GM12872 (cell line): ENCODE data around the gene IP6K1.

Experiments
- TF ChIP-seq, protein P1 (sequence below): IDR thresholded peaks from 3 replicates; pipeline ENCODE4 v1.5.1; 2011; ENCODE audit warnings: low read depth, mild to moderate bottlenecking, low read length, moderate library complexity; ENCODE audit not compliant: insufficient read depth

Gene IP6K1

DNA sequence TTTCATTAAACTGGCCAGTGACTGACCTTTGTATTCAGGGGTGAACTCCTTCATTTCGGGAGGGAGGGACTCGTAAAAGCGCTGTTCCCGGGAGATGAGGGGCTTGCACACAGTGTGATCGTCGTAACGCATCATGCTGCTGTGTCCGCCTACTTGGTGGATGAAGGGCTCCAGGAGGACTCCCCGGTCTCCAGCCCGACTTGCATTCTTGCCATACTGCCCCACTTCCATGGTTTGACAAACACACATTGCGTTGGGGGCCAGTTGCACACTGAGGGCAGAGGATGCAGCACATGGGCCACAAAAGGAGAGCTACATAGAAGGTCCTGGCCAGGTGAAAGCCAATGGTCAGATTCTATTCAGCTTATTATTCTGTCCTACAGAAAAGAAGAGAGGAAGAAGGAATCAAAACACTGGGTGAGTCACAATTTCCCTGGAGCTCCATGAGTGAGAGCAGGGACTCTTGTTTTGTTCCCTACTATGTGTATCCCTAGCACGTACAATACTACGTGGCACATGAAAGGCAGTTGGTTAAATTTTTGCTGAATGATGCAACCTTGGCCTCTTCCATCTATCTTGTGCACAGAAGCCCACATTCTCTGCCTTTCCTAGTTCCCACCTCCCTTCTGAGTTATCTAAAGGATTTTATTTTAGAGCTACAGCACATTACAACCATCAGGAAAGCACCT lies 38.4 kb downstream of the IP6K1 start:
- TF ChIP-seq, protein P1, sequence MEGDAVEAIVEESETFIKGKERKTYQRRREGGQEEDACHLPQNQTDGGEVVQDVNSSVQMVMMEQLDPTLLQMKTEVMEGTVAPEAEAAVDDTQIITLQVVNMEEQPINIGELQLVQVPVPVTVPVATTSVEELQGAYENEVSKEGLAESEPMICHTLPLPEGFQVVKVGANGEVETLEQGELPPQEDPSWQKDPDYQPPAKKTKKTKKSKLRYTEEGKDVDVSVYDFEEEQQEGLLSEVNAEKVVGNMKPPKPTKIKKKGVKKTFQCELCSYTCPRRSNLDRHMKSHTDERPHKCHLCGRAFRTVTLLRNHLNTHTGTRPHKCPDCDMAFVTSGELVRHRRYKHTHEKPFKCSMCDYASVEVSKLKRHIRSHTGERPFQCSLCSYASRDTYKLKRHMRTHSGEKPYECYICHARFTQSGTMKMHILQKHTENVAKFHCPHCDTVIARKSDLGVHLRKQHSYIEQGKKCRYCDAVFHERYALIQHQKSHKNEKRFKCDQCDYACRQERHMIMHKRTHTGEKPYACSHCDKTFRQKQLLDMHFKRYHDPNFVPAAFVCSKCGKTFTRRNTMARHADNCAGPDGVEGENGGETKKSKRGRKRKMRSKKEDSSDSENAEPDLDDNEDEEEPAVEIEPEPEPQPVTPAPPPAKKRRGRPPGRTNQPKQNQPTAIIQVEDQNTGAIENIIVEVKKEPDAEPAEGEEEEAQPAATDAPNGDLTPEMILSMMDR = no peak

DNA sequence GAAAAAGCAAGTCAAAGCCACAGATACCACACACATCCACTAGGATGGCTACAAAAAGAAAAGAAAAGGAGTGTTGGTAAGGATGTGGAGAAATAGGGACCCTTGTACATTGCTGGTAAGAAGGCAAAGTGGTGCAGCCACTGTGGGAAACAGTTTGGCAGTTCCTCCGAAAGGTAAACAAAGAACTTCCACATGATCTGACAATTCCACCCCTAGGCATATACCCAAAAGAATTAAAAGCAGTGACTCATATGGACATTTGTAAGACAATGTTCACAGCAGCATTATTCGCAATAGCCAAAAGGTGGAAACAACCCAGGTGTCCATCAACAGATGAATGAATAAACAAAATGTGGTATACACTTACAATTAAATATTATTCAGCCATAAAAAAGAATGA lies 40.4 kb downstream of the IP6K1 start:
- TF ChIP-seq, protein P1 = no peak

DNA sequence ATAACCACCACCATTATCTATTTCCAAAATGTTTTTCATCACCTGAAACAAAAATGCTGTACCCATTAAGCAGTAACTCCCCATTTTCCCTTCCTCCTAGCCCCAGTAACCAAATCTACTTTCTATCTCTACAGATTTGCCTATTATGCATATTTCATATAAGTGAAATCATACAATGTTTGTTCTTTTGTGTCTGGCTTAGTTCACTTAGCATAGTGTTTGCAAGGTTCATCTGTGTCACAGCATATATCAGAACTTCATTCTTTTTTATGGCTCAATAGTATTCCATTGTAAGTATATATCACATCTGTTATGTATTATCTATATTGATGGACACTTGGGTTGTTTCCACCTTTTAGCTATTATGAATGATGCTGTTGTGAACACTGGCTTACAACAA lies 45.9 kb downstream of the IP6K1 start:
- TF ChIP-seq, protein P1 = no peak

- TF ChIP-seq, protein P1 = no peak
Measured at GRCh38 chr3:49738067-49738713, 48.2 kb downstream of the IP6K1 start.

DNA sequence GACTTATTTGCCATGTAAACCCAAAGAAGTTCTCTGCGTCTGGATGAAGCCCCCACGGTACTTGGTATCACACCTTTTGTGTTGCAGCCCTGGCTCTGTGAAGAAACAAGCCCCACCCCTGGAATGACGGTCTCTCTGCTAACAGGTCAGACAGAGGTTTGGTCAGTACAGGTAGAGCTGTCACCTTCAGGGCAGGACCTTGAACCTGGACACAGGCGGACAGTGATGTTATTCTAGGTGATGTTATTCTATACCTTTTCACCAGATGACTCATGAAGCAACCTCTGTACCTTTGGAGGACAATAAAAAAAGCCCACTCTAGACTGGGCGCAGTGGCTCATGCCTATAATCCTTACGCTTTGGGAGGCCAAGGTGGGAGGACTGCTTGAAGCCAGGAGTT lies 51.6 kb downstream of the IP6K1 start:
- TF ChIP-seq, protein P1 = no peak

DNA sequence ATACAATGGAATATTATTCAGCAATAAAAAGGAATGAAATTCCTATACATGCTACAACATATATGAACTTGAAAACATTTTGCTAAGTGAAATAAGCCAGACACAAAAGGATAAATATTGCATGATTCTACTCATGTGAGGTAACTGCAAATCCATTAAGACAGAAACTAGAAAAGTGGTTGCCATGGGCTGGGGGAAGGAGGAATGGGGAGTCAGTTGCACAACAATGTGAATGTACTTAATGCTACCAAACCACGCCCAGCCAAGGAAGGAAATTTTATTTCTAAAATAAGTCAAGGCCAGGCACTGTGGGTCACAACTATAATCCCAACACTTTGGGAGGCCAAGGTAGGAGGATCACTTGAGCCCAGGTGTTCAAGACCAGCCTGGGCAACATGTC lies 52.8 kb downstream of the IP6K1 start:
- TF ChIP-seq, protein P1 = no peak

DNA sequence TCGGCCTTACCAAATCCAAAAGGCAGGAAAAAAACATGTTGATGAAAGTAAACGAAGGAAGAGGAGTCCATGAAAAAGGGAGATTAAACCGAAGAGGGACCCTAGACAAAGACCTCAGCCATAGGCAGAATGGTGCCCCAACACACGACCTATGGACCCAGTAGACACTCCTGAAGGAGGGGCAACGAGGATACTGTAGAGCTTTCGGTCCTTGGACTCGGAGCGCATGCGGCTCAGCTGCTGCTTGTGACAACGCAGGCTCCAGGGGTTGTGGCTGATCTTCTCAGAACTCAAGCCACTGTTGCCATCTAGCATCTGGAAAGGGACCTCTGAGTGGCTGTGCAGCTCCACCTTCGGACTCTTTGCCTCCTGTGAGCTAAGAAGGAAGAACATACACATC lies 53.7 kb downstream of the IP6K1 start:
- TF ChIP-seq, protein P1 = no peak
